Gastroesophageal sphincter (tissue), 4 donors: ENCODE data around the gene MPG. TPM values are rescaled to one million over a fixed set of nuclear protein-coding genes. Genes with fewer than 3 reads are reported as not detected.

ENCODE experiments used
- ATAC-seq: fragments of 150-250 bp; one replicate; pipeline ENCODE4 v1.9.1; 2016; ENCODE audit warnings: mild to moderate bottlenecking, moderate library complexity
- H3K27ac ChIP-seq, 4 donors: fragments of 200-600 bp; sonication (generic) in 3 of 4; 1 replicate in 3 of 4; 2 replicates in 1 of 4; pipeline ENCODE4 v1.5.1; 2016 to 2019
- H3K27me3 ChIP-seq: fragments of 200-600 bp; sonication (generic); one replicate; pipeline ENCODE4 v1.5.1; 2019
- H3K36me3 ChIP-seq, 2 donors: fragments of 200-600 bp; sonication (generic); one replicate each; pipeline ENCODE4 v1.5.1; 2019; ENCODE audit warnings: control low read depth in 1 of 2
- H3K4me1 ChIP-seq, 3 donors: fragments of 200-600 bp; sonication (generic); 1 replicate in 2 of 3; 2 replicates in 1 of 3; pipeline ENCODE4 v1.5.1; 2016 to 2019; ENCODE audit warnings: control low read depth in 2 of 3
- H3K4me3 ChIP-seq, 2 donors: fragments of 200-600 bp; sonication (generic); one replicate each; pipeline ENCODE4 v1.5.1; 2019; ENCODE audit warnings: mild to moderate bottlenecking in 1 of 2, moderate library complexity in 1 of 2
- H3K9me3 ChIP-seq, 3 donors: fragments of 200-600 bp; sonication (generic); one replicate each; pipeline ENCODE4 v1.5.1; 2017 to 2019; ENCODE audit warnings: control low read depth in 2 of 3
- CTCF ChIP-seq, 4 experiments: fragments of 200-600 bp in 2 of 4; fragments of 450-650 bp in 2 of 4; sonication (generic) in 1 of 4; IDR thresholded peaks; one replicate each; pipeline ENCODE4 v1.5.1; 2017 to 2019; ENCODE audit warnings: antibody characterized with exemption in 4 of 4, mild to moderate bottlenecking in 2 of 4, moderate library complexity in 2 of 4
- EP300 ChIP-seq: sonication (generic); formaldehyde crosslinking; IDR thresholded peaks from one replicate; pipeline ENCODE4 v1.6.1; 2017; ENCODE audit warnings: antibody characterized with exemption, mild to moderate bottlenecking
- POLR2A ChIP-seq, 2 donors: fragments of 450-650 bp; IDR thresholded peaks; one replicate each; pipeline ENCODE4 v1.6.1; 2017; ENCODE audit warnings: antibody characterized with exemption in 2 of 2, mild to moderate bottlenecking in 2 of 2, moderate library complexity in 1 of 2
- POLR2AphosphoS5 ChIP-seq: sonication (generic); formaldehyde crosslinking; IDR thresholded peaks from one replicate; pipeline ENCODE4 v1.6.1; 2017; ENCODE audit warnings: antibody characterized with exemption
- WGBS, 2 donors: methylation state at CpG; one replicate each; pipeline ENCODE4 v1.1.5; 2018; ENCODE audit warnings: low coverage in 1 of 2; 5-methylcytosine and 5-hydroxymethylcytosine counted together
- total RNA-seq, 4 donors: library from RNA; depleted of rRNA; stranded (reverse); fragments of >200 nt; gene quantifications; one replicate each; pipeline ENCODE4 v1.1.0, GENCODE V29; 2016

Gene MPG
- total RNA-seq, 4 donors from 2014 or later: 57.4 to 114 (median 92.4) TPM

- Histone ChIP-seq H3K27me3 (no peaks in the 10 kb centered on the region), H3K9me3 (no peaks in the 10 kb centered on the region), H3K27ac (no peak overlapping the region), H3K4me3 (no peak overlapping the region), H3K36me3 (peaks cover 0 to 65% of the 10 kb centered on the region in 2 donors), H3K4me1 (peaks cover 0 to 13% (median 2%) of the 10 kb centered on the region in 3 donors)
- ATAC-seq: peak; percentile 59
- TF ChIP-seq POLR2AphosphoS5: no peak
- peak in 3 of 4 experiments; percentile 74 to 79 (median 74) for TF ChIP-seq CTCF (IDR thresholded peaks at IDR 0.05)
- WGBS, 2 donors: 0 to 20% methylated on average over 3 to 5 of the region's 6 CpGs
These were observed 28.7 kb downstream of the MPG start for GRCh38 chr16:106623-107324.

GRCh38 chr16:112153-112840 is 34.3 kb downstream of the MPG start:
- Histone ChIP-seq H3K9me3 (no peaks in the 10 kb centered on the region), H3K4me3 (no peak overlapping the region), H3K27me3 (no peaks in the 10 kb centered on the region), H3K4me1 (peaks cover 0 to 9% (median 0%) of the 10 kb centered on the region in 3 donors), H3K36me3 (peaks cover 0 to 90% of the 10 kb centered on the region in 2 donors), H3K27ac (no peak overlapping the region)
- ATAC-seq: no peak
- TF ChIP-seq POLR2AphosphoS5: no peak
- TF ChIP-seq CTCF (IDR thresholded peaks at IDR 0.05): no peak
- no peak for TF ChIP-seq EP300
- no peak for TF ChIP-seq POLR2A (IDR thresholded peaks at IDR 0.05)
- 89 to 93% methylated on average over 5 to 6 of the region's 21 CpGs for WGBS, 2 donors

- TF ChIP-seq CTCF (IDR thresholded peaks at IDR 0.05) (no peak), POLR2A (IDR thresholded peaks at IDR 0.05) (no peak), EP300 (no peak), POLR2AphosphoS5 (no peak)
- ATAC-seq: no peak
- Histone ChIP-seq H3K9me3 (no peaks in the 10 kb centered on the region), H3K4me3 (no peak overlapping the region), H3K27me3 (no peaks in the 10 kb centered on the region), H3K4me1 (peaks cover 0 to 13% (median 0%) of the 10 kb centered on the region in 3 donors), H3K27ac (no peak overlapping the region), H3K36me3 (peaks cover 0 to 90% of the 10 kb centered on the region in 2 donors)
- WGBS, 2 donors: no CpG with 5 or more reads among the region's 2 CpGs
These were observed 36.3 kb downstream of the MPG start for GRCh38 chr16:114327-114726.

GRCh38 chr16:116015-116414 is 38.0 kb downstream of the MPG start:
- Histone ChIP-seq H3K4me3 (no peak overlapping the region), H3K4me1 (peaks cover 0 to 13% (median 0%) of the 10 kb centered on the region in 3 donors), H3K36me3 (peaks cover 0 to 76% of the 10 kb centered on the region in 2 donors), H3K9me3 (no peaks in the 10 kb centered on the region), H3K27me3 (no peaks in the 10 kb centered on the region), H3K27ac (no peak overlapping the region)
- TF ChIP-seq EP300 (no peak), CTCF (IDR thresholded peaks at IDR 0.05) (no peak), POLR2A (IDR thresholded peaks at IDR 0.05) (no peak)
- ATAC-seq: no peak
- WGBS, 2 donors: 65 to 80% methylated on average over 7 of the region's 7 CpGs
